Mesothelial cell of epicardium (in vitro differentiated cells): Measurements from ENCODE around the gene LDLRAD4. TPM values are rescaled to one million over a fixed set of nuclear protein-coding genes. Genes with fewer than 3 reads are reported as not detected.

Experiments used
- DNase-seq, 2 experiments: peaks; one replicate each; pipeline ENCODE4 v3.0.0; 2021; ENCODE audit warnings: low spot score in 2 of 2; ENCODE audit not compliant: unreplicated experiment in 2 of 2
- H3K27ac Mint-ChIP-seq: 2 replicates; pipeline ENCODE4 v1.8.0; 2021; ENCODE audit warnings: mixed read lengths
- H3K27me3 Mint-ChIP-seq: 2 replicates; pipeline ENCODE4 v1.8.0; 2021; ENCODE audit warnings: low read depth, mixed read lengths
- H3K36me3 Mint-ChIP-seq: 2 replicates; pipeline ENCODE4 v1.8.0; 2021; ENCODE audit warnings: mixed read lengths
- H3K4me1 Mint-ChIP-seq: 2 replicates; pipeline ENCODE4 v1.8.0; 2021; ENCODE audit warnings: mixed read lengths
- H3K4me3 Mint-ChIP-seq: 2 replicates; pipeline ENCODE4 v1.8.0; 2021; ENCODE audit warnings: mild to moderate bottlenecking, moderate library complexity, mixed read lengths
- H3K9me3 Mint-ChIP-seq: 2 replicates; pipeline ENCODE4 v1.8.0; 2021; ENCODE audit warnings: mixed read lengths
- total RNA-seq: library from RNA; stranded (reverse); gene quantifications from 3 replicates; pipeline ENCODE4 v1.2.1, GENCODE V29; 2021
- TF ChIP-seq, protein P1 (sequence below): fragments of 200-600 bp; sonication (generic); IDR thresholded peaks from one replicate; pipeline ENCODE4 v1.5.0; 2021; ENCODE audit warnings: antibody characterized with exemption; ENCODE audit not compliant: unreplicated experiment

The LDLRAD4 gene
- total RNA-seq, 1 donor from 2014 or later = 29.7 TPM

DNA sequence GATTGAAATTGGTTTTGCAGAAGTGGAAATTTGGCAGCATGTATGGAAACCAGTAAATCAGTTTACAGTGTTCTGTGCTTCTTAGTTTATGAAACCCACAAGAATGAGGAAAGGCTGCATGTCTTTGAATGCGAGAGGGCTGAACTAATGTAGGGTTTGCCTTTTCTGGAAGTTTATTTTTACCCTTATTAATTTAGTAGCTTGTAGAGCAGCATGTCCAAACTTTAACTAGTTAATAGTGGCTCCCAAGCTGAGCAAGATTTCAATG is 50.4 kb downstream of the LDLRAD4 start:
- Mint-ChIP-seq H3K27me3 (no peaks in the 10 kb centered on the region), H3K9me3 (no peaks in the 10 kb centered on the region), H3K36me3 (no peaks in the 10 kb centered on the region), H3K4me3 (no peak overlapping the region), H3K4me1 (peaks cover 57% of the 10 kb centered on the region), H3K27ac (peak overlapping the region; percentile 94)
- TF ChIP-seq, protein P1, sequence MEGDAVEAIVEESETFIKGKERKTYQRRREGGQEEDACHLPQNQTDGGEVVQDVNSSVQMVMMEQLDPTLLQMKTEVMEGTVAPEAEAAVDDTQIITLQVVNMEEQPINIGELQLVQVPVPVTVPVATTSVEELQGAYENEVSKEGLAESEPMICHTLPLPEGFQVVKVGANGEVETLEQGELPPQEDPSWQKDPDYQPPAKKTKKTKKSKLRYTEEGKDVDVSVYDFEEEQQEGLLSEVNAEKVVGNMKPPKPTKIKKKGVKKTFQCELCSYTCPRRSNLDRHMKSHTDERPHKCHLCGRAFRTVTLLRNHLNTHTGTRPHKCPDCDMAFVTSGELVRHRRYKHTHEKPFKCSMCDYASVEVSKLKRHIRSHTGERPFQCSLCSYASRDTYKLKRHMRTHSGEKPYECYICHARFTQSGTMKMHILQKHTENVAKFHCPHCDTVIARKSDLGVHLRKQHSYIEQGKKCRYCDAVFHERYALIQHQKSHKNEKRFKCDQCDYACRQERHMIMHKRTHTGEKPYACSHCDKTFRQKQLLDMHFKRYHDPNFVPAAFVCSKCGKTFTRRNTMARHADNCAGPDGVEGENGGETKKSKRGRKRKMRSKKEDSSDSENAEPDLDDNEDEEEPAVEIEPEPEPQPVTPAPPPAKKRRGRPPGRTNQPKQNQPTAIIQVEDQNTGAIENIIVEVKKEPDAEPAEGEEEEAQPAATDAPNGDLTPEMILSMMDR = no peak
- DNase-seq = no peak

DNA sequence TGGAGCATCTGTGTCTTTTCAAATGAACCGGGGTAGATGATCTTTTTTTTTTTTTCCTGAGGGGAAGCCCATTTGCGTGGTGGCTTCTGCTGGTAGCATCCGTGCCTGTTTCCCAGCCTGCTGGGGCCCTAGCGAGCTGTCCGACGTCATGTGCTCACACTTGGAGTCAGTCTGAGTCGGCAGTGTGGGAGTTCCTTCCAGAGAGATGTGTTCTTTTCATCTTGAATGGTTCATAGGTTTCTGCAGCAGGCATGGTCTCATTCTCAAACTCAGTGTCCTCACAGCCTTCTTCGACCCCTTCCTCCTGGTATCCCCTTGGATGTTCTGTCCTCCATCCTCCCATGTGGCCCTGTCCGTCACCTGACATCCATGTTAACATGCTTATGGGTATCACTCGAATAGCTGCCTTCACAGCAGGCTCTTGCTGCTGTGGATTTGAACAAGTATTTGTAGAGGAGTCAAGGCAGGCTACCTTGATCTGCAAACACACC is 51.0 kb downstream of the LDLRAD4 start:
- no peaks in the 10 kb centered on the region for H3K9me3 Mint-ChIP-seq
- H3K27ac Mint-ChIP-seq = peak overlapping the region; percentile 94
- TF ChIP-seq, protein P1 = no peak
- peaks cover 52% of the 10 kb centered on the region for H3K4me1 Mint-ChIP-seq
- no peak overlapping the region for H3K4me3 Mint-ChIP-seq
- no peaks in the 10 kb centered on the region for H3K36me3 Mint-ChIP-seq
- DNase-seq = no peak
- no peaks in the 10 kb centered on the region for H3K27me3 Mint-ChIP-seq

DNA sequence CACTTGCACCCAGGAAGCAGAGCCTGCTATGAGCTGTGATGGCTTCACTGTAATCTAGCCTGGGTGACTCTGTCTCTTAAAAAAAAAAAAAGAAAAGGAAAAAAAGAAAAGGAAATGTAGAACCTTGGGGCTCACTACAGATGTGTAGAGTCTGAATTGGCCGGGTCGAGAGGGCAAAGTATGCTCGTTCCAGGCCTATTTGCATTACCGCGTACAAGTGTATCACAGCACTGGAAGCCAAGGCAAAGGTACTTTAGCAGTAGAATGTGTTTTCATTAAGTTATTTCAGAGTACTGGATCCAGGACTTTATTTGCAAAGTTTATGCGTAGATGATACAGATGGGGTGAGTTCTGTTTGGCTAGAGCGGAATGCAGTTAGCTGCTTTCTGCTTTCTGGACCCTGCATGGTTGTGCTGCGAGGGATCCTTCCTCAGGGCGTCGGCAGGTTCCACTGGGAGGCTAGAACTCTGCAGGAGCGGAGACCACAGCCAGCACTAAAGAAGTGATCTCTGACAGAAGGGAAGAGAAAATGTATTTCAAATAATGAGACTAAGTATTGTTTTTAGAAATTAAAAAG is 51.8 kb downstream of the LDLRAD4 start:
- Mint-ChIP-seq H3K9me3 (no peaks in the 10 kb centered on the region), H3K4me1 (peaks cover 45% of the 10 kb centered on the region), H3K27ac (no peak overlapping the region), H3K36me3 (no peaks in the 10 kb centered on the region), H3K27me3 (no peaks in the 10 kb centered on the region), H3K4me3 (no peak overlapping the region)
- TF ChIP-seq, protein P1 = no peak
- no peak for DNase-seq

DNA sequence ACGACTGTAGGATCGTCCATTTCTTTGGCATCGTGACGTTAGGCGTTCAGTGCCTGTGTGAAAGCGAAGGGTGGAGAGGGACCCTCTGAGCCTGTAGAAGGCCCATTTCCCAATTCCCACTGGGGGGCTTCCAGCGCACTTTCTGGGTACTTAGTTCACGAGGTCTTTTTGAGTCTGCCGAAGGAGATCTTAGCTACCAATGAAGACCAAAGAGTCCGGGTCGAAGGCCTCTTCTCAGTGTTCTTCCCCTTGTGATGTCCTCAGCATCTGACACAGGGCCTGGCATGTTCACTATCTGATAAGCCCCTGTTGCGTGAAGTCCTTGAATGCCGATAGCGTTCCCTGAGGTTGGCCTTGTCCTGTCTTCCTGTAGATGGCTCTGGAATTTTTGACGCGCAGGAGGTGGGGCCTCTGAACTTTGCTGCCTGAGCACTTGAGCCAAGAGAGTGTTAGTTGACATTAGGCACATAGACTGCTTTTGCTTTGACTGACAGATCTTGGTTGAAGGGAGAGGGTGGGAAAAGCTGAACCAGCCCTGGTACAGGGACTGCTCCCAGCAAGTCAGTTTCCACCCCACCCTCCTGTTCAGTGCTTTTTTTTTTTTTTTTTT is 52.8 kb downstream of the LDLRAD4 start:
- Mint-ChIP-seq H3K27me3 (no peaks in the 10 kb centered on the region), H3K4me3 (no peak overlapping the region), H3K27ac (no peak overlapping the region), H3K4me1 (peaks cover 37% of the 10 kb centered on the region), H3K36me3 (no peaks in the 10 kb centered on the region), H3K9me3 (no peaks in the 10 kb centered on the region)
- TF ChIP-seq, protein P1 = no peak
- DNase-seq = no peak

DNA sequence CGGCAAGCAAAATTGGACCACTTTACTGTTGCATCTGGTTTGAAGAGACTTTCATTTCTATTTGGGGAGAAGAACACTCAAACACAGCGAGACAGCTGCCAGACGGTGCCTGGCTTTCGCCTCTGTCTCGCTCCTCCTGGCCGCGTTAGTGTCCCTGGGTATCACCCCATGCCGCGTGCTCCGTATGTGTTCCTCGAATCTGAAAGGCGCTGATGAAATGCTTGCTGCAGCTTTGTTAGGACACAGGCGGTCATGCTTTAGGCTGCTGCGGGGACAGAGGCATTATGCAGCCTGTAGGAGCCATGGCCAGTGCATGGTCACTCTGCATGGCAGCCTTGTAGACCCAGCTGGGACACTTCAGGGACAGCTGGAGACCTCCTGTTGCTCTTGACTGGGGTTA is 53.9 kb downstream of the LDLRAD4 start:
- Mint-ChIP-seq H3K27me3 (no peaks in the 10 kb centered on the region), H3K4me3 (no peak overlapping the region), H3K4me1 (peaks cover 32% of the 10 kb centered on the region), H3K9me3 (no peaks in the 10 kb centered on the region), H3K27ac (no peak overlapping the region), H3K36me3 (no peaks in the 10 kb centered on the region)
- DNase-seq = peak in 1 of 2 experiments; percentile 25
- TF ChIP-seq, protein P1 = no peak
